Vagina (tissue), 2 donors: Measurements from ENCODE around the gene NETO1.

Source experiments
- POLR2A ChIP-seq, 2 donors: fragments of 450-650 bp; IDR thresholded peaks; one replicate each; pipeline ENCODE4 v1.6.1; 2017; ENCODE audit warnings: antibody characterized with exemption in 2 of 2, mild to moderate bottlenecking in 2 of 2, moderate library complexity in 2 of 2
- POLR2AphosphoS5 ChIP-seq, 2 donors: sonication (generic); formaldehyde crosslinking; IDR thresholded peaks; one replicate each; pipeline ENCODE4 v1.9.0; 2017; ENCODE audit warnings: antibody characterized with exemption in 2 of 2, mild to moderate bottlenecking in 2 of 2, low read depth in 1 of 2; ENCODE audit not compliant: insufficient read depth in 1 of 2
- TF ChIP-seq, protein P1 (sequence below), 3 experiments: fragments of 450-650 bp in 2 of 3; fragments of 200-600 bp in 1 of 3; sonication (generic) in 1 of 3; IDR thresholded peaks; one replicate each; pipeline ENCODE4 v1.5.1; 2017 to 2019; ENCODE audit warnings: antibody characterized with exemption in 3 of 3, mild to moderate bottlenecking in 2 of 3, moderate library complexity in 2 of 3

DNA sequence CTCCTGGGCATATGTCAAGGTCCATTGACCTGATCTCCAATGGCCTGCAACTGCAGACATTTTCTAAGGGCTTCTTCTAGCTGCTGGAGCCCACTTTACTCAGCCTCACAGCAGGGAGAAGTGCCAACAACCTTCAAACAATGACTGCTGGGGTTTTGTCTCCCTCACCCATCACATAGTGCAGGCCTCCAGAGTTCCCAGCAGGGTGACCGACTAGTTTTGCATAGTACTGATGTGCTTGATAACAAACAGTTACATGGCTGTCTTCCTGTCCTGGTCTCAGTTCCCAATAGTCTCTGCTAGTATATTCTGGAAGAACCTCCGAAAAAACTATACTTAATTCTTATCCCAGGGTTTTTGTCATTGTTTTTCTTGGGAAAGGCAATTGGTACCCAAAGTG, 10.4 kb upstream of the NETO1 start:
- TF ChIP-seq, protein P1, sequence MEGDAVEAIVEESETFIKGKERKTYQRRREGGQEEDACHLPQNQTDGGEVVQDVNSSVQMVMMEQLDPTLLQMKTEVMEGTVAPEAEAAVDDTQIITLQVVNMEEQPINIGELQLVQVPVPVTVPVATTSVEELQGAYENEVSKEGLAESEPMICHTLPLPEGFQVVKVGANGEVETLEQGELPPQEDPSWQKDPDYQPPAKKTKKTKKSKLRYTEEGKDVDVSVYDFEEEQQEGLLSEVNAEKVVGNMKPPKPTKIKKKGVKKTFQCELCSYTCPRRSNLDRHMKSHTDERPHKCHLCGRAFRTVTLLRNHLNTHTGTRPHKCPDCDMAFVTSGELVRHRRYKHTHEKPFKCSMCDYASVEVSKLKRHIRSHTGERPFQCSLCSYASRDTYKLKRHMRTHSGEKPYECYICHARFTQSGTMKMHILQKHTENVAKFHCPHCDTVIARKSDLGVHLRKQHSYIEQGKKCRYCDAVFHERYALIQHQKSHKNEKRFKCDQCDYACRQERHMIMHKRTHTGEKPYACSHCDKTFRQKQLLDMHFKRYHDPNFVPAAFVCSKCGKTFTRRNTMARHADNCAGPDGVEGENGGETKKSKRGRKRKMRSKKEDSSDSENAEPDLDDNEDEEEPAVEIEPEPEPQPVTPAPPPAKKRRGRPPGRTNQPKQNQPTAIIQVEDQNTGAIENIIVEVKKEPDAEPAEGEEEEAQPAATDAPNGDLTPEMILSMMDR (IDR thresholded peaks at IDR 0.05) = no peak
- TF ChIP-seq POLR2A (IDR thresholded peaks at IDR 0.05) (no peak), POLR2AphosphoS5 (IDR thresholded peaks at IDR 0.05; ENCODE audit: insufficient read depth in 1 of 2, low read depth in 1 of 2) (no peak)
